ENCODE measurements around the gene LBX1.

- TF ChIP-seq, protein P1, sequence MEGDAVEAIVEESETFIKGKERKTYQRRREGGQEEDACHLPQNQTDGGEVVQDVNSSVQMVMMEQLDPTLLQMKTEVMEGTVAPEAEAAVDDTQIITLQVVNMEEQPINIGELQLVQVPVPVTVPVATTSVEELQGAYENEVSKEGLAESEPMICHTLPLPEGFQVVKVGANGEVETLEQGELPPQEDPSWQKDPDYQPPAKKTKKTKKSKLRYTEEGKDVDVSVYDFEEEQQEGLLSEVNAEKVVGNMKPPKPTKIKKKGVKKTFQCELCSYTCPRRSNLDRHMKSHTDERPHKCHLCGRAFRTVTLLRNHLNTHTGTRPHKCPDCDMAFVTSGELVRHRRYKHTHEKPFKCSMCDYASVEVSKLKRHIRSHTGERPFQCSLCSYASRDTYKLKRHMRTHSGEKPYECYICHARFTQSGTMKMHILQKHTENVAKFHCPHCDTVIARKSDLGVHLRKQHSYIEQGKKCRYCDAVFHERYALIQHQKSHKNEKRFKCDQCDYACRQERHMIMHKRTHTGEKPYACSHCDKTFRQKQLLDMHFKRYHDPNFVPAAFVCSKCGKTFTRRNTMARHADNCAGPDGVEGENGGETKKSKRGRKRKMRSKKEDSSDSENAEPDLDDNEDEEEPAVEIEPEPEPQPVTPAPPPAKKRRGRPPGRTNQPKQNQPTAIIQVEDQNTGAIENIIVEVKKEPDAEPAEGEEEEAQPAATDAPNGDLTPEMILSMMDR (IDR thresholded peaks at IDR 0.05) = no peak
- no peak for TF ChIP-seq POLR2AphosphoS5 (IDR thresholded peaks at IDR 0.05; ENCODE audit: low read depth, low read length)
- TF ChIP-seq, protein P2, sequence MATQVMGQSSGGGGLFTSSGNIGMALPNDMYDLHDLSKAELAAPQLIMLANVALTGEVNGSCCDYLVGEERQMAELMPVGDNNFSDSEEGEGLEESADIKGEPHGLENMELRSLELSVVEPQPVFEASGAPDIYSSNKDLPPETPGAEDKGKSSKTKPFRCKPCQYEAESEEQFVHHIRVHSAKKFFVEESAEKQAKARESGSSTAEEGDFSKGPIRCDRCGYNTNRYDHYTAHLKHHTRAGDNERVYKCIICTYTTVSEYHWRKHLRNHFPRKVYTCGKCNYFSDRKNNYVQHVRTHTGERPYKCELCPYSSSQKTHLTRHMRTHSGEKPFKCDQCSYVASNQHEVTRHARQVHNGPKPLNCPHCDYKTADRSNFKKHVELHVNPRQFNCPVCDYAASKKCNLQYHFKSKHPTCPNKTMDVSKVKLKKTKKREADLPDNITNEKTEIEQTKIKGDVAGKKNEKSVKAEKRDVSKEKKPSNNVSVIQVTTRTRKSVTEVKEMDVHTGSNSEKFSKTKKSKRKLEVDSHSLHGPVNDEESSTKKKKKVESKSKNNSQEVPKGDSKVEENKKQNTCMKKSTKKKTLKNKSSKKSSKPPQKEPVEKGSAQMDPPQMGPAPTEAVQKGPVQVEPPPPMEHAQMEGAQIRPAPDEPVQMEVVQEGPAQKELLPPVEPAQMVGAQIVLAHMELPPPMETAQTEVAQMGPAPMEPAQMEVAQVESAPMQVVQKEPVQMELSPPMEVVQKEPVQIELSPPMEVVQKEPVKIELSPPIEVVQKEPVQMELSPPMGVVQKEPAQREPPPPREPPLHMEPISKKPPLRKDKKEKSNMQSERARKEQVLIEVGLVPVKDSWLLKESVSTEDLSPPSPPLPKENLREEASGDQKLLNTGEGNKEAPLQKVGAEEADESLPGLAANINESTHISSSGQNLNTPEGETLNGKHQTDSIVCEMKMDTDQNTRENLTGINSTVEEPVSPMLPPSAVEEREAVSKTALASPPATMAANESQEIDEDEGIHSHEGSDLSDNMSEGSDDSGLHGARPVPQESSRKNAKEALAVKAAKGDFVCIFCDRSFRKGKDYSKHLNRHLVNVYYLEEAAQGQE (IDR thresholded peaks at IDR 0.05; ENCODE audit: insufficient read depth in 1 of 2, low read depth in 2 of 2, low read length in 1 of 2) = no peak
Measured at GRCh38 chr10:101224910-101225823, 4.1 kb downstream of the LBX1 start.
